Adrenal gland (tissue), 12 donors: ENCODE measurements around the gene LIMS2. TPM values are rescaled to one million over a fixed set of nuclear protein-coding genes. Genes with fewer than 3 reads are reported as not detected.

Experiments
- DNase-seq, 7 donors: peaks; one replicate each; pipeline ENCODE4 v3.0.0-alpha.2; 2019 to 2020
- H3K27ac ChIP-seq, 5 donors: fragments of 200-600 bp; sonication (generic) in 4 of 5; 1 replicate in 3 of 5; 2 replicates in 2 of 5; pipeline versions ENCODE4 v1.5.1 to v1.8.0; 2016 to 2020; ENCODE audit warnings: mild to moderate bottlenecking in 1 of 5
- H3K27me3 ChIP-seq: fragments of 200-600 bp; 2 replicates; pipeline ENCODE4 v1.8.0; 2021
- H3K36me3 ChIP-seq, 2 donors: fragments of 200-600 bp; replicated peaks in 1 of 2; 1 replicate in 1 of 2; 2 replicates in 1 of 2; pipeline versions ENCODE4 v1.5.1 to v1.8.0; 2018 to 2022
- H3K4me1 ChIP-seq, 2 donors: fragments of 200-600 bp; replicated peaks in 1 of 2; 1 replicate in 1 of 2; 2 replicates in 1 of 2; pipeline versions ENCODE4 v1.5.1 to v1.8.0; 2018 to 2021
- H3K4me3 ChIP-seq, 4 donors: fragments of 200-600 bp; sonication (generic) in 3 of 4; one replicate each; pipeline ENCODE4 v1.5.1; 2016 to 2018
- H3K9me3 ChIP-seq, 3 donors: fragments of 200-600 bp; sonication (generic) in 1 of 3; replicated peaks in 1 of 3; 1 replicate in 2 of 3; 2 replicates in 1 of 3; pipeline versions ENCODE4 v1.5.1 to v1.8.0; 2016 to 2021
- POLR2A ChIP-seq, 2 donors: fragments of 450-650 bp; IDR thresholded peaks; one replicate each; pipeline ENCODE4 v1.6.1; 2017; ENCODE audit warnings: antibody characterized with exemption in 2 of 2, mild to moderate bottlenecking in 2 of 2, moderate library complexity in 1 of 2
- WGBS, 4 donors: extraction: QIAGEN DNeasy Blood & Tissue Kit in 2 of 4; methylation state at CpG; one replicate each; pipeline versions ENCODE4 v1.1.5 to v1.1.7; 2013 to 2017; 5-methylcytosine and 5-hydroxymethylcytosine counted together
- intact Hi-C, 2 donors: fragments of 100-400 bp; cut with DNase I; formaldehyde crosslinking; loops; one replicate each; pipeline versions ENCODE4 v1.14.1 to v1.15.0; 2022 to 2023
- polyA plus RNA-seq, 3 donors: library from polyadenylated mRNA; stranded (reverse); fragments of 200-250 nt in 2 of 3; fragments of 350-450 nt in 1 of 3; fragmentation: Illumina TruSeq in 1 of 3; extraction: RNeasy Lipid Tissue Mini Kit (QIAGEN cat#74804) in 1 of 3; gene quantifications; one replicate each; pipeline ENCODE4 v1.2.3, GENCODE V29; 2013 to 2014
- total RNA-seq, 9 donors: library from RNA; depleted of rRNA in 4 of 9; stranded (reverse); fragments of >200 nt in 4 of 9; fragments of 120-200 nt in 1 of 9; fragmentation: NEBNext Ultra II Directional in 1 of 9; extraction: Animal tissue kit (Norgen Biotek cat#: 25700) in 1 of 9; gene quantifications; one replicate each; pipeline versions ENCODE4 v1.1.0 to v1.2.4, GENCODE V29; 2013 to 2023
- TF ChIP-seq, protein P1 (sequence below), 6 experiments: fragments of 450-650 bp in 4 of 6; fragments of 200-600 bp in 2 of 6; sonication (generic) in 1 of 6; IDR thresholded peaks; 1 replicate in 5 of 6; 2 replicates in 1 of 6; pipeline versions ENCODE4 v1.5.1 to v1.8.0; 2016 to 2021; ENCODE audit warnings: antibody characterized with exemption in 6 of 6, mild to moderate bottlenecking in 2 of 6, moderate library complexity in 1 of 6
- donor health status: healthy with polysubstance abuse.
- donor health status: Bipolar disorder and iron deficiency.
- donor health status: DM: yes; HTN: yes; CAD: no.
- donor health status: DM: no; HTN: no; CAD: no.
- donor health status: DM: no; HTN: no; CAD: no.
- donor health status: DM: yes; HTN: yes; CAD: no.

The LIMS2 gene
- total and polyA plus RNA-seq, 12 donors: 1.4 to 142 (median 16.1) TPM

DNA sequence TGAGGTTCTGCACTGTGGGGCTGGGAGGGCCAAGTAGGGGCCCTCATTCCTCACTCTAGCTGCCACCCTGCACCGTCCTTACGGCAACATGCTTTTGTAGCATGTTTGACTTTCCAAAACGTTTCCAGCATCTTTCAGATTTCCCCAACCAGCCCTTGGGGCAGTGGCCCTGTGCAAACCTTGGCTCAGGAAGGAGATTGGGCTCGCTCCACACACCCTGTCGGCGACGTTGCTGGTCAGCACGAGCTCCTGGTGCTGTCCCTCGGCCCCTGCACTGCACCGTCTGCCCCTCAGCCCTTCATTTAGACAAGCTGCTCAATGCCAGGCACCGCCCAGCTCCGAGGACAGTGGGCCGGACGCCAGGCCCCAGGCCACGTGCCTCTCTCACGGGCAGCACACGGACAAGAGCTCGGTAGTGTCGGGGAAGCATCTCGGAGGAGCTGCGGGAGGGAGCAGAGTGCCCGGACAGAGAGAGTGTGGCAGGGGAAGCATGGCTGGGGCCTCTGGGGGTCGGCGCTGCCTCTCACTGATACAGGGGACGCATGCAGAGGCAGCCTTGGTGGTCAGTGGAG lies 22.5 kb downstream of the LIMS2 start:
- Histone ChIP-seq H3K4me3 (no peak overlapping the region), H3K27ac (peak overlapping the region in 1 of 5 donors; percentile 18), H3K36me3 (no peaks in the 10 kb centered on the region), H3K9me3 (no peaks in the 10 kb centered on the region), H3K27me3 (no peaks in the 10 kb centered on the region), H3K4me1 (peaks cover 0 to 4% of the 10 kb centered on the region in 2 donors)
- intact Hi-C loops: no loop called here
- TF ChIP-seq, protein P1, sequence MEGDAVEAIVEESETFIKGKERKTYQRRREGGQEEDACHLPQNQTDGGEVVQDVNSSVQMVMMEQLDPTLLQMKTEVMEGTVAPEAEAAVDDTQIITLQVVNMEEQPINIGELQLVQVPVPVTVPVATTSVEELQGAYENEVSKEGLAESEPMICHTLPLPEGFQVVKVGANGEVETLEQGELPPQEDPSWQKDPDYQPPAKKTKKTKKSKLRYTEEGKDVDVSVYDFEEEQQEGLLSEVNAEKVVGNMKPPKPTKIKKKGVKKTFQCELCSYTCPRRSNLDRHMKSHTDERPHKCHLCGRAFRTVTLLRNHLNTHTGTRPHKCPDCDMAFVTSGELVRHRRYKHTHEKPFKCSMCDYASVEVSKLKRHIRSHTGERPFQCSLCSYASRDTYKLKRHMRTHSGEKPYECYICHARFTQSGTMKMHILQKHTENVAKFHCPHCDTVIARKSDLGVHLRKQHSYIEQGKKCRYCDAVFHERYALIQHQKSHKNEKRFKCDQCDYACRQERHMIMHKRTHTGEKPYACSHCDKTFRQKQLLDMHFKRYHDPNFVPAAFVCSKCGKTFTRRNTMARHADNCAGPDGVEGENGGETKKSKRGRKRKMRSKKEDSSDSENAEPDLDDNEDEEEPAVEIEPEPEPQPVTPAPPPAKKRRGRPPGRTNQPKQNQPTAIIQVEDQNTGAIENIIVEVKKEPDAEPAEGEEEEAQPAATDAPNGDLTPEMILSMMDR (IDR thresholded peaks at IDR 0.05): no peak
- no peak for TF ChIP-seq POLR2A (IDR thresholded peaks at IDR 0.05)
- 71 to 89% (median 81%) methylated on average over 16 to 25 of the region's 25 CpGs for whole genome bisulfite sequencing, 4 donors
- DNase-seq: no peak

DNA sequence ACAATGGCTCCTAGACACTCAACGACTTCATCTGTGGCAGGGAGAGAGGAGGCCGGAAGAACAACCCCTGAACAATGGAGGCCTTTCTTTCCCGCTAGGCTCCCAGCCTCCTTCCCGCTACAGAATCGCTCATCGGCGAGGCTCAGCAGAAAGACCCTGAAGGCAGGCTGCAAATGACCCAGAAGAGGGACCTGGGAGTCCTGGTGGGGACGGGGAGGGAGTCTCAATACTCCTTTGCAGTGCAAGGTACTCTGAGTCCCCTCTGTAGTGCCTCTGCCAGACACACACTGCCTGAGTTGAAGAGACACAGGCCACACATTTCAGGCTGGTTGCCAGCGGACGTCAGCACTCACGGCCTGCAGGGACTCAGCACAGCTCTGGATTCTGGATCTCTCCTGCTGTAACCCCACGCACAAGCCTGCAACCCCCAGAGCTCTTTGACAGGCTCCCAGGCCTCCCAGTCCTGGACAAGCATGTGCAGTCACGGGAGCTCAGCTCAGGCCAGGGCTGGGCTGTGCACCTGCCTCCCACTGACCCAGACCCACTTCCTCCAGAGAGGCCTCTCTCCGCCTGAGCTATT lies 23.3 kb downstream of the LIMS2 start:
- Histone ChIP-seq H3K4me3 (no peak overlapping the region), H3K36me3 (no peaks in the 10 kb centered on the region), H3K4me1 (peaks cover 0 to 5% of the 10 kb centered on the region in 2 donors), H3K9me3 (no peaks in the 10 kb centered on the region), H3K27me3 (no peaks in the 10 kb centered on the region), H3K27ac (peak overlapping the region in 1 of 5 donors; percentile 24)
- intact Hi-C loops: no loop called here
- 69 to 86% (median 79%) methylated on average over 5 to 14 of the region's 14 CpGs for WGBS, 4 donors
- TF ChIP-seq POLR2A (IDR thresholded peaks at IDR 0.05): no peak
- TF ChIP-seq, protein P1 (IDR thresholded peaks at IDR 0.05): no peak
- peak in 3 of 7 donors; percentile 41 to 95 (median 56) for DNase-seq

DNA sequence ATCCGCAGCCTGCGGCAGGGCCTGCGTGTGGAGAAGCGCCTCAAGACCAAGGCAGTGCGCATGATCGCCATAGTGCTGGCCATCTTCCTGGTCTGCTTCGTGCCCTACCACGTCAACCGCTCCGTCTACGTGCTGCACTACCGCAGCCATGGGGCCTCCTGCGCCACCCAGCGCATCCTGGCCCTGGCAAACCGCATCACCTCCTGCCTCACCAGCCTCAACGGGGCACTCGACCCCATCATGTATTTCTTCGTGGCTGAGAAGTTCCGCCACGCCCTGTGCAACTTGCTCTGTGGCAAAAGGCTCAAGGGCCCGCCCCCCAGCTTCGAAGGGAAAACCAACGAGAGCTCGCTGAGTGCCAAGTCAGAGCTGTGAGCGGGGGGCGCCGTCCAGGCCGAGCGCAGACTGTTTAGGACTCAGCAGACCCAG lies 23.9 kb downstream of the LIMS2 start:
- Histone ChIP-seq H3K9me3 (no peaks in the 10 kb centered on the region), H3K36me3 (no peaks in the 10 kb centered on the region), H3K27ac (peak overlapping the region in 1 of 5 donors; percentile 24), H3K27me3 (no peaks in the 10 kb centered on the region), H3K4me1 (peaks cover 0 to 9% of the 10 kb centered on the region in 2 donors), H3K4me3 (no peak overlapping the region)
- TF ChIP-seq POLR2A (IDR thresholded peaks at IDR 0.05): no peak
- DNase-seq: no peak
- intact Hi-C loops: no loop called here
- WGBS, 4 donors: 88 to 95% (median 90%) methylated on average over 21 to 29 of the region's 29 CpGs

DNA sequence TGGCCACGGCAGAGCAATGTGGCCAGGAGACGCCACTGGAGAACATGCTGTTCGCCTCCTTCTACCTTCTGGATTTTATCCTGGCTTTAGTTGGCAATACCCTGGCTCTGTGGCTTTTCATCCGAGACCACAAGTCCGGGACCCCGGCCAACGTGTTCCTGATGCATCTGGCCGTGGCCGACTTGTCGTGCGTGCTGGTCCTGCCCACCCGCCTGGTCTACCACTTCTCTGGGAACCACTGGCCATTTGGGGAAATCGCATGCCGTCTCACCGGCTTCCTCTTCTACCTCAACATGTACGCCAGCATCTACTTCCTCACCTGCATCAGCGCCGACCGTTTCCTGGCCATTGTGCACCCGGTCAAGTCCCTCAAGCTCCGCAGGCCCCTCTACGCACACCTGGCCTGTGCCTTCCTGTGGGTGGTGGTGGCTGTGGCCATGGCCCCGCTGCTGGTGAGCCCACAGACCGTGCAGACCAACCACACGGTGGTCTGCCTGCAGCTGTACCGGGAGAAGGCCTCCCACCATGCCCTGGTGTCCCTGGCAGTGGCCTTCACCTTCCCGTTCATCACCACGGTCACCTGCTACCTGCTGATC lies 24.4 kb downstream of the LIMS2 start:
- H3K9me3 ChIP-seq: no peaks in the 10 kb centered on the region
- no peaks in the 10 kb centered on the region for H3K27me3 ChIP-seq
- TF ChIP-seq, protein P1 (IDR thresholded peaks at IDR 0.05): no peak
- TF ChIP-seq POLR2A (IDR thresholded peaks at IDR 0.05): no peak
- intact Hi-C loops: no loop called here
- no peaks in the 10 kb centered on the region for H3K36me3 ChIP-seq
- H3K27ac ChIP-seq: no peak overlapping the region
- no peak for DNase-seq
- no peak overlapping the region for H3K4me3 ChIP-seq
- H3K4me1 ChIP-seq: peaks cover 0 to 9% of the 10 kb centered on the region in 2 donors
- 87 to 91% (median 89%) methylated on average over 24 to 28 of the region's 28 CpGs for WGBS, 4 donors
